Stimulated activated CD8-positive, alpha-beta memory T cell treated with anti-CD3 and anti-CD28 coated beads, Interleukin-12 subunit alpha, Interleukin-12 subunit beta, amount 100 ng/mL, for 24 hours (primary cell): ENCODE data around the gene KBTBD2.
"Not testable (repeated sequence)": the region's sequence is repeated elsewhere in the genome, so short reads cannot be mapped to it uniquely, and the experiment has no call there.

Experiments
- DNase-seq: peaks from one replicate; pipeline ENCODE4 v3.0.0-alpha.2; 2020; ENCODE audit errors: extremely low read depth

Gene KBTBD2

GRCh38 chr7:32891043-32891799, at the start of gene KBTBD2:
TSS of gene KBTBD2 (minus strand) at chr7:32891760. CDS start at chr7:32879604, 12,156 bp downstream.
- DNase-seq: peak; percentile 53

GRCh38 chr7:32941181-32941580, 49.6 kb upstream of the KBTBD2 start:
- DNase-seq: no peak

- no peak for DNase-seq
Measured at GRCh38 chr7:32937344-32938174, 46.0 kb upstream of the KBTBD2 start.

- no peak for DNase-seq
Measured at GRCh38 chr7:32936689-32937088, 45.1 kb upstream of the KBTBD2 start.

- no peak for DNase-seq
Measured at GRCh38 chr7:32935558-32935957, 44.0 kb upstream of the KBTBD2 start.

GRCh38 chr7:32930378-32930777, 38.8 kb upstream of the KBTBD2 start:
- DNase-seq: no peak

GRCh38 chr7:32929430-32930143, 38.0 kb upstream of the KBTBD2 start:
- no peak for DNase-seq

GRCh38 chr7:32928785-32929298, 37.3 kb upstream of the KBTBD2 start:
- DNase-seq: no peak

- DNase-seq: no peak
Measured at GRCh38 chr7:32921896-32922295, 30.3 kb upstream of the KBTBD2 start.

- not testable (repeated sequence) for DNase-seq
Measured at GRCh38 chr7:32916994-32917393, 25.4 kb upstream of the KBTBD2 start.

GRCh38 chr7:32916006-32916405, 24.4 kb upstream of the KBTBD2 start:
- no peak for DNase-seq

- no peak for DNase-seq
Measured at GRCh38 chr7:32915041-32915536, 23.5 kb upstream of the KBTBD2 start.

- DNase-seq: no peak
Measured at GRCh38 chr7:32914184-32914583, 22.6 kb upstream of the KBTBD2 start.

GRCh38 chr7:32910195-32910594, 18.6 kb upstream of the KBTBD2 start:
- DNase-seq: no peak

GRCh38 chr7:32905175-32905662, 13.7 kb upstream of the KBTBD2 start:
- peak; percentile 39 for DNase-seq

GRCh38 chr7:32901629-32902028, 10.1 kb upstream of the KBTBD2 start:
- DNase-seq: no peak

- no peak for DNase-seq
Measured at GRCh38 chr7:32900433-32900995, 9.0 kb upstream of the KBTBD2 start.

- DNase-seq: not testable (repeated sequence)
Measured at GRCh38 chr7:32897376-32897775, 5.8 kb upstream of the KBTBD2 start.

- no peak for DNase-seq
Measured at GRCh38 chr7:32896564-32897347, 5.2 kb upstream of the KBTBD2 start.

- DNase-seq: no peak
Measured at GRCh38 chr7:32894171-32894570, 2.6 kb upstream of the KBTBD2 start.

GRCh38 chr7:32893722-32894121, 2.2 kb upstream of the KBTBD2 start:
- no peak for DNase-seq
